Nephron progenitor cell (in vitro differentiated cells): ENCODE measurements around the gene TM7SF2.
A peak's percentile ranks its signal among the peaks of the same experiment; 100 is the strongest.

ENCODE experiments used
- DNase-seq: peaks from one replicate; pipeline ENCODE4 v3.0.0; 2021
- H3K27ac Mint-ChIP-seq: 2 replicates; pipeline ENCODE4 v1.8.0; 2021; ENCODE audit warnings: mild to moderate bottlenecking, moderate library complexity, mixed read lengths
- H3K27me3 Mint-ChIP-seq: 2 replicates; pipeline ENCODE4 v1.8.0; 2021; ENCODE audit warnings: mild to moderate bottlenecking, low read depth, mixed read lengths; ENCODE audit not compliant: poor library complexity
- H3K36me3 Mint-ChIP-seq: 2 replicates; pipeline ENCODE4 v1.8.0; 2021; ENCODE audit warnings: low read depth, mixed read lengths
- H3K4me1 Mint-ChIP-seq: 2 replicates; pipeline ENCODE4 v1.8.0; 2021; ENCODE audit warnings: mixed read lengths
- H3K4me3 Mint-ChIP-seq: 2 replicates; pipeline ENCODE4 v1.8.0; 2021; ENCODE audit warnings: mild to moderate bottlenecking, moderate library complexity, mixed read lengths
- H3K9me3 Mint-ChIP-seq: 2 replicates; pipeline ENCODE4 v1.8.0; 2021; ENCODE audit warnings: mild to moderate bottlenecking, moderate library complexity, mixed read lengths
- TF ChIP-seq, protein P1 (sequence below): fragments of 200-600 bp; sonication (generic); IDR thresholded peaks from 2 replicates; pipeline ENCODE4 v1.5.0; 2021; ENCODE audit warnings: antibody characterized with exemption

The TM7SF2 gene

GRCh38 chr11:65133724-65134123 lies 22.1 kb downstream of the TM7SF2 start:
- TF ChIP-seq, protein P1, sequence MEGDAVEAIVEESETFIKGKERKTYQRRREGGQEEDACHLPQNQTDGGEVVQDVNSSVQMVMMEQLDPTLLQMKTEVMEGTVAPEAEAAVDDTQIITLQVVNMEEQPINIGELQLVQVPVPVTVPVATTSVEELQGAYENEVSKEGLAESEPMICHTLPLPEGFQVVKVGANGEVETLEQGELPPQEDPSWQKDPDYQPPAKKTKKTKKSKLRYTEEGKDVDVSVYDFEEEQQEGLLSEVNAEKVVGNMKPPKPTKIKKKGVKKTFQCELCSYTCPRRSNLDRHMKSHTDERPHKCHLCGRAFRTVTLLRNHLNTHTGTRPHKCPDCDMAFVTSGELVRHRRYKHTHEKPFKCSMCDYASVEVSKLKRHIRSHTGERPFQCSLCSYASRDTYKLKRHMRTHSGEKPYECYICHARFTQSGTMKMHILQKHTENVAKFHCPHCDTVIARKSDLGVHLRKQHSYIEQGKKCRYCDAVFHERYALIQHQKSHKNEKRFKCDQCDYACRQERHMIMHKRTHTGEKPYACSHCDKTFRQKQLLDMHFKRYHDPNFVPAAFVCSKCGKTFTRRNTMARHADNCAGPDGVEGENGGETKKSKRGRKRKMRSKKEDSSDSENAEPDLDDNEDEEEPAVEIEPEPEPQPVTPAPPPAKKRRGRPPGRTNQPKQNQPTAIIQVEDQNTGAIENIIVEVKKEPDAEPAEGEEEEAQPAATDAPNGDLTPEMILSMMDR = no peak
- H3K9me3 Mint-ChIP-seq = no peaks in the 10 kb centered on the region
- no peak for DNase-seq

DNA sequence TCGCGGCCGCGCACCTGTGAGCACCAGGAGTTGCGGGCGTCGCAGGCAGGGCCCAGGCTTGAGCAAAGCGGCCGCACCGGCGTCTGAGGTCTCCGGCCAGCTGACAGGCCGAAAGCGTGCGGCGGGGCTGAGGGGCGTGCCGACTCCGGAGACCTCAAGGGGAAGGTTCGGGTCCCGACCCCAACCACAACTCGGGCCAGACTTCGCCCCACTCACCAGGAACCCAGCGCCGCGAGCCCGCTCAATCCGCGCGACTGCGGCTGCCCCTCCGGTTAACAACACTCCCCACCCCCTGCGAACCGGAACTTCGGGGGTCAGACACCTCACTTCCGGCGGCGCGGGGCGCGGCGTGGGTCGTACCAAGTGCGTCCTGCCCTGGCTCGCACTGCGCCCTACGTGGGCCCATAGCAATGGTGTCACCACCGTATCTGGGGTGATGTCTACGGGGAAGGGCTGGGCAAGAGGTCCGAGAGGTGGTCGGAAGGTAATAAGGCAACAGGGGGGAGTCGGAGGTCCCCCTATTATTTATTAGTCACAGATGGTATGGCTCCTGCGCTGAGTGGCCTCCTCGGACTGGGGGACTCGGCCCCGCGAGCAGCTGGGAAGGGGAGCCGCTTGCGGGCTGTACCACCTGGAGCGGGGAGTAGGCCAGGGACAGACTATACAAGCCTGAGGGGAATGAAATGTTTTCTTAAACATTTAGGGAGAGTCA lies 22.7 kb downstream of the TM7SF2 start, which contains the start of gene SYVN1:
Gene SYVN1, minus strand, starts transcription at position 280 of the 712 bp plus-strand sequence. CDS start 918 bp downstream, outside the sequence.
- H3K4me3 Mint-ChIP-seq = peak within 1 kb of the TSS; percentile 99
- no peaks in the 10 kb centered on the region for H3K9me3 Mint-ChIP-seq
- DNase-seq = peak; percentile 87
- peak within 1 kb of the TSS; percentile 100 for H3K27ac Mint-ChIP-seq
- peaks cover 21% of the 10 kb centered on the region for H3K27me3 Mint-ChIP-seq
- peaks cover 7% of the 10 kb centered on the region for H3K36me3 Mint-ChIP-seq
- TF ChIP-seq, protein P1 = no peak
- H3K4me1 Mint-ChIP-seq = peaks cover 42% of the 10 kb centered on the region

More at GRCh38 chr11:65133724-65134123, 22.1 kb downstream of the TM7SF2 start:
- Mint-ChIP-seq H3K4me1 (peaks cover 42% of the 10 kb centered on the region), H3K27me3 (peaks cover 15% of the 10 kb centered on the region), H3K27ac (peak overlapping the region; percentile 100), H3K4me3 (peak overlapping the region; percentile 99), H3K36me3 (peaks cover 7% of the 10 kb centered on the region)

GRCh38 chr11:65134952-65135632 lies 23.4 kb downstream of the TM7SF2 start:
- Mint-ChIP-seq H3K27ac (peak overlapping the region; percentile 100), H3K27me3 (peaks cover 28% of the 10 kb centered on the region), H3K9me3 (peaks cover 3% of the 10 kb centered on the region), H3K4me1 (peaks cover 42% of the 10 kb centered on the region), H3K4me3 (peak overlapping the region; percentile 99), H3K36me3 (peaks cover 7% of the 10 kb centered on the region)
- peak; percentile 82 for DNase-seq
- TF ChIP-seq, protein P1 = no peak

DNA sequence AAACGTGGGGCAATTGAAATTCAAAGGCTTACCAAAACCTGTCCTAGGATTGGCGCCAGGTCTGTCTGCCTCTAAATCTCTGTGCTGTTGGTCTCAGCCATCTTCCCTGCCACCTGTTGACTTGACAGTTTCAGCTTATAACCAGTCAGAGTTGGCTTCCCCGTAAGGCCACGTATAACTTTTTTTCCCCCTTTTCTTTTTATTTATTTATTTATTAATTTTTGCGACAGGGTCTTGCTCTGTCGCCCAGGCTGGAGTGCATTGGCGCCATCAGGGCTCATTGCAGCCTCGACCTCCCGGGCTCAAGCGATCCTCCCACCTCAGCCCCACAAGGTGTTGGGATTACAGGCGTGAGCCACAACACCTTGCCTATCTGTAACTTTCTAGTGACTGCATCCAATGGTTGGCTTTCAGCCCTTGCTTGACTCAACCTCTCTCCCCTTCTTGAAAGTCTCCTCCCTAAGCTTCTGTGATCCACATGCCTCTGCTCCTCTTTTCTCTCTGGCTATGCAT lies 24.0 kb downstream of the TM7SF2 start:
- Mint-ChIP-seq H3K27me3 (peaks cover 32% of the 10 kb centered on the region), H3K9me3 (peaks cover 3% of the 10 kb centered on the region), H3K4me3 (peak overlapping the region; percentile 99), H3K36me3 (peaks cover 7% of the 10 kb centered on the region), H3K4me1 (peaks cover 42% of the 10 kb centered on the region), H3K27ac (peak overlapping the region; percentile 100)
- TF ChIP-seq, protein P1 = no peak
- DNase-seq = no peak

DNA sequence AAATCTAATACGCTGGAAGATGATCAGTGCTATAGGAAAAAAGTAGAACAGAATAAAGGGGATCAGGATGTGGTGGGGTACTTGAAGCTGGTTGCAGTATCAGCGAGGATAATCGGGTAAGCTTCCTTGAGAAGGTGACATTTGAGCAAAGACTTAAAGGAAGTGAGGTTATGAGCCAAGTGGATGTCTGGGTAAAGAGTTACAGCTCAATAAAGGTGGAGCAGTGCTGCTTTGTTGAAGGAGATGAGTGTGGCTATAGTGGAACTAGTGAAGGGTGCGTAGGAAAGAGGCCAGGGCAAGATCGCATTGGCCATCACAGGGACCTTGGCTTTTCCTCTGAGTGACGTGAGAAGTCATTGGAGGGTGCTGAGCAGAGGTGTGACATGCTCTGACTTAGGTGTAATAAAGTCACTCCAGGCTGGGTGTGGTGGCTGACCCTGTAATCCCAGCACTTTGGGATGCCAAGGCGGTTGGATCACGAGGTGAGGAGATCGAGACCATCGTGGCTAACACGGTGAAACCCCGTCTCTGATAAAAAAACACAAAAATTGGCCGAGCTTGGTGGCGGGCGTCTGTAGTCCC lies 24.9 kb downstream of the TM7SF2 start:
- no peaks in the 10 kb centered on the region for H3K36me3 Mint-ChIP-seq
- H3K9me3 Mint-ChIP-seq = peaks cover 3% of the 10 kb centered on the region
- DNase-seq = no peak
- H3K27ac Mint-ChIP-seq = no peak overlapping the region
- TF ChIP-seq, protein P1 = no peak
- H3K4me3 Mint-ChIP-seq = peak overlapping the region; percentile 99
- peaks cover 41% of the 10 kb centered on the region for H3K27me3 Mint-ChIP-seq
- H3K4me1 Mint-ChIP-seq = peaks cover 42% of the 10 kb centered on the region
